Cardiac septum (tissue), 1 donor: Measurements from ENCODE around the gene GRK5. TPM values are rescaled to one million over a fixed set of nuclear protein-coding genes. Genes with fewer than 3 reads are reported as not detected.

Experiments
- DNase-seq: peaks from one replicate; pipeline ENCODE4 v3.0.0-alpha.2; 2020; ENCODE audit warnings: low spot score
- intact Hi-C: fragments of 100-400 bp; cut with DNase I; formaldehyde crosslinking; loops from one replicate; pipeline ENCODE4 v1.14.0; 2022
- total RNA-seq: library from RNA; stranded (reverse); fragmentation: NEBNext Ultra II Directional; extraction: Animal tissue kit (Norgen Biotek cat#: 25700); gene quantifications from one replicate; pipeline ENCODE4 v1.2.1, GENCODE V29; 2021
- donor health status: DM: no; HTN: no; CAD: no.

Gene GRK5
- total RNA-seq, 1 donor from 2014 or later = 17.6 TPM

DNA sequence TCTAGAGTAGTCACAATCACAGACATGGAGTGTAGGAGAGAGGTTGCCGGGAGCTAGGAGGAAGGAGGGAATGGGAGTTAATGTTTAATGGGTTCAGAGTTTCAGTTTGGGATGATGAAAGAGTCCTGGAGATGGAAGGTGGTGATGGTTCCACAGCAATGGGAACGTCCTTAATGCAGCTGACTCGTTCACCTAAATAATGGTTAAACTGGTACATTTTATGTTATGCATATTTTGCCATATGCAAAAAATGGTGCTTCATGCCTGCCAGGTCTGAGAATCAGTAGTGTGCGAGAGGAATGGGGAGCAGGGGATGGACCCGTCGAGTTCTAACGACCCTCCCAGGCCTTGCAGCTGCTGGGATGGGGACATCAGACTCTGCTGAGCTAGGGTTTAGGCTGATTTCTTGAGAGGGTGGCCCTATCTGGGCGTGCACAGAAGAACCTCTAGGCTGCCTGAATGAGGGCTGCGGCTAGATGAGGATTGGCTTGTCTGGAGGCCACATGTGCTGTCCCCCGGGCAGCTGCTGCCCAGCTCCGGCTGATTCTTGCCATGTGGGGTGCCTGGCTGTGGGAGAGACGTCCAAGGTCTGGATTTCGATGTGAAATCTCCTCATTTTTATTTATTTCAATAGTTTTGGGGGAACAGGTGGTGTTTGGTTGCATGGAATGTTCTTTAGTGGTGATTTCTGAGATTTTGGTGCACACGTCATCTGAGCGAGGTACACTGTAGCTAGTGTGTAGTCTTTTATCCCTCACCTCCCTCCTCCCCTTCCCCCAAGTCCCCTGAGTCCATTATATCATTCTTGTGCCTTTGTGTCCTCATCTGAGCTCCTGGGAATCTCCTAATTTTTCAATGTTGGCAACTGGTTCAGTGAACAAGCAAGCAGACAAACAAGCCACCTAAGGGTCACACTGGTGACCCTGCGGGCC is 116.0 kb downstream of the GRK5 start:
- no peak for DNase-seq
- intact Hi-C loops = no loop called here

DNA sequence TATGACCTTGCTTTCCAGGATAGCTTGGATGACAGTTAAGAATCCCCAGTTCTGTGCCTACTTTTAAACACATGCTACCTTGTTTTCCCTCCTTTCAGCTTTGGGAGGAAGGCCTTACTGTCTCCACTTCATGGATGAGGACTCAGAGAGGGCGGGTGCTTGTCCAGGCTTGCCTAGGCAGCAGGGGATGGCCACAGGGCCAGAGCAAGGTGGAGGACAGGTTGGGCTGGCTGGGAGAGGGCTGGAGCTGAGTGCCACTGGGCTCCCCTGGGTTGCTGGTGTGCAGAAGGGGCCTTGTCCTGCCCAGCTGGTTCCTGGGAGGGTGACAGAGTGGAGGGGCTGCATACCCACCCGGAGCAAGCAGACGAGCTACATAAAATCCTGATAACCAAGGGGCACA is 117.8 kb downstream of the GRK5 start:
- intact Hi-C loops = no loop called here
- DNase-seq = no peak

DNA sequence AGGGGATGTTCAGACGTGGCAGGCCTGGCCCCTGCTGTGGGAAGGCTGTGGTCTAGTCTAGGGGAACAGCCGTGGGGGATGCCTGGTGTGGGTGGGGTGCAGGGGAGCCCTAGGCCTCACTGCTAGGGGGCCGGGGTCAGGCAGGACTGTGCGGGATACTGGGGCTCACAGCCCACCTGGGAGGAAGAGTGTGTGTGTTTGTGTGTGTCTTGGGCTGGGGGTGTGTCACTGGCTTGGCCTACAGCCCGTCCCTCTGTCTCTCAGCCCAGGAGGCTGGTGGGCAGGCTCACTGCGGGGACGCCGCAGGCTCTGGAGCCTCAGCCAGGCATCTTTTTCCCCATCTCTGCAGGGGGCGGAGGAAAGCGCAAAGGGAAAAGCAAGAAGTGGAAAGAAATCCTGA is 118.8 kb downstream of the GRK5 start:
- intact Hi-C loops = no loop called here
- DNase-seq = no peak

- no peak for DNase-seq
- intact Hi-C loops = no loop called here
Observed at GRCh38 chr10:119327096-119327745, 119.8 kb downstream of the GRK5 start.

- intact Hi-C loops = no loop called here
- no peak for DNase-seq
Observed at GRCh38 chr10:119328223-119328622, 120.9 kb downstream of the GRK5 start.

GRCh38 chr10:119330342-119330741 is 123.0 kb downstream of the GRK5 start:
- intact Hi-C loops = no loop called here
- DNase-seq = no peak

DNA sequence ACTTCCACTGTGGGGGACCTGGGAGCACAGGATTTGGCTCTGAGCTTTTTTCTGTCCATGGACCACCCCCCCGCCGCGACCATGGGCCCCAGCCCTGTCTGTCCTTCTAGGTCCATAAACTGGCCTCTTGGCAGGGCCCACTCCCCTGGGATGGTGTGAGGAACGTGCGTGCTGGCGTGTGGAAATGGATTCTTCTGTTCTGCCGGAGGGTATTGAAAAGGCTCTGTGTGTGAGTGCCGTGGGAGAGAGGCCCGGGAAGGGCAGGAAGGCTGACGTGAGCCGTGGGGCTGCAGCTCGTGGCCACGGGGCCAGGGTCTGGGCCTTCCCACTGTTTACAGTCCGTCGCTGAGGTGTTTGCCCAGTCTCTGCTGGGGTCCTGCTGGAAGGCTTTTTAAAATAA is 123.7 kb downstream of the GRK5 start:
- DNase-seq = no peak
- intact Hi-C loops = no loop called here

DNA sequence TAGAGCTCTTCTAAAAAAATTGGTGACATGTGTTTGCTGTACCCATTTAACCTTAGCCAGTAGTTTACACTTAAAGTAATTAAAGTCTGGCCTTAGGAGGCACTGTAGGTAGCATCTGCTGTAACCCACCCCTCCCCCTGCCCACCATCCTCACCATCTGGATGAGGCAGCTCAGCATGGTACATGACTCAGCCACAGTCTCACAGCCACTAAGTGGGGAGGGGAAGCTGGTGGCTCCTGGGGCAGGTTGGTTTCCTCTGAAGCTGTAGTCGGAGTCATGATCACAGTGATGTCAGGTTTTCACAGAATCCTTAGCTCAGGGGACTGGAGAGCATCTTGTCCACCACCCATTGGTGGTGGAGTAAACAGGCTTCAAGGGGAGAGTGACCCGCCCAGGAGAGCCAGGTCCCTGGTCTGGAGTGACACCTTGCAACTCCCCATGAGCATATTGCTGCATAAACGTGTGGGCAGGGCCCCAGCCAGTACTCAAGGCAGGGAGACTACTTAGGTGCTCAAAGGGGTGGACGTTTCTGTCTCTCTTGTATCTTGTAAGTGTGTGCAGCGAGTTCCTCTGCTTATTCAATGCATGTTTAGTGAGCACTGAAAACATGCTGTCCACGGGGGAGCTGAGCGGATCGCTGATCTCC is 125.9 kb downstream of the GRK5 start:
- no peak for DNase-seq
- intact Hi-C loops = no loop called here

GRCh38 chr10:119335671-119336353 is 128.4 kb downstream of the GRK5 start:
- no peak for DNase-seq
- intact Hi-C loops = no loop called here

DNA sequence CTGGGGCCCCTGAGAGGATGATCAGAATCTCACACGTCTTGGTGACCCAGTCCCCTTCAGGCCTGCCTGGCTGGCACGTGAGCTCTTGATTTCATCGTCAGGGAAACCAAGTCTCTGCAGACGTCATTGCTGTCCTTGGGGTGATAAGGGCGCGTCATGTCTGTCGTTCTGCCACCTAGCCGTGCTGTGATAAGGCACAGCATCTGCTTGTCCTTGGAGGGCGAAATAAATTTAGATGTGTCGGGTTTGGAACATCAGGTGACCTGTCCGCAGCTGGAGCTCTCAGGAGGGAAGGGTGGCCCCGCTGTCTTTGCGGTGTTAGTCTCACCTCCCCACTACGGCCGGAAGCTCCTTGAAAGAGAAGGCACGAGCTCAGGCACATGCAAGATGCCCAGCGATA is 129.2 kb downstream of the GRK5 start:
- intact Hi-C loops = no loop called here
- no peak for DNase-seq

DNA sequence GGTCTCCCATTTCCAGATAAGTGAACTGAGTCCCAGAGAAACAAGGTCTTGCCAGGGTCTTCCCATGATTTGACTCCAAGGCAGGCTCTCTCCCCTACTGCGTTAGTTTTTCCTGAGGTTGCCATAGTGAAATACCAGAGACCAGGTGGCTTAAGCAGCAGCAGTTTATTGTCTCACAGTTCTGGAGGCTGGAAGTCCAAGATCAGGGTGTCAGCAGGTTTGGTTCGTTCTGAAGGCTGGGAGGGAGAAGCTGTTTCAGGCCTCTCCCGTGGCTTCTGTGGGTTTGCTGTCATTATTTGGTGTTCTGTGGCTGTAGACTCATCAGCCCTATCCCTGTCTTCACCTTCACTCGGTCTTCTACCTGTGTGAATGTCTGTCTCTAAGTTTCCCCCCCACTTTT is 129.9 kb downstream of the GRK5 start:
- no peak for DNase-seq
- intact Hi-C loops = no loop called here

DNA sequence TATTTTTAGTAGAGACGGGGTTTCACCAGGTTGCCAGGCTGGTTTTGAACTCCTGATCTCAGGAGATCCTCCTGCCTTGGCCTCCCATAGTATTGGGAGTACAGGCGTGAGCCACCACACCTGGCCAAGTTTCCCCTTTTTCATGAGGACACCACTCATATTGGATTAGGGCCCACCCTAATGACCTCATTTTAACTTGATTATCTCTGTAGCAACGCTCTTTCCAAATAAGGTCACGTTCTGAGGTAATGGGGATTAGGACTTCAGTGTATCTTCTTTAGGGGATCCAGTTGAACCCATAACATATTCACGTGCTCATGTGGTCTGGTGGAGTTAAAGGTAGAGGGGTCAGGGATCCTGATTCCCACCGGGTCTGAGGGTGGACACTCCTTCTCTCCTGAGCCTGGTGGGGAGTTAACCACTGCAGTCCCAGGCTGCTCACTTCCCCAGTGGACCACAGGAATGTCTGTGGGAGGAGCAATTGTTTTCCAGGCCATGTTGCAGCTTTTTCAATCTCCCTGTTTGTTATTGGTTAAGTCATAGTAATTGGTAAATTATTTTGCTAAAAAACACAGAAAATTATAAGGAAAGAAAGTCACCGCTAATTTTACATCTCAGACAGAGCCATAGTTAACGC is 130.5 kb downstream of the GRK5 start:
- no peak for DNase-seq
- intact Hi-C loops = no loop called here

DNA sequence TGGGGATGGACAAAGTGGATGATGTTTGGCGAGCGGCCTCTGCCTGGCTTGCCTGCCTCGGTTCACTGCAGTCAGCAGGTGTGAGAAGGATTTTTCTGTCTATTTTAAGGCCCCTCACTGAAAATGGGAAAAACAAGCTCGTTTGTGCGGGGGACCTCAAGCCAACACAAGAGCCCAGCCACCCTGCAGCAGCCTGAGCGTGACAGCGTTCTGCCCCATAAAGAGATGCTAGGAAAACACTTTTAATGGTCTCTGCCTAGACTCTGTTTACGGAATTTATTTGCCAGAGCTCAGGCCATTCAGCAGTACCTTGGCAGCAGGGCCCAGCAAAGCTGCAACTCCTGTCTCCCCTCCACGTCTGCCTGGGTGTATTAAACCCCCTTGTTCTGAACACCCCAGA is 131.7 kb downstream of the GRK5 start:
- no peak for DNase-seq
- intact Hi-C loops = no loop called here

DNA sequence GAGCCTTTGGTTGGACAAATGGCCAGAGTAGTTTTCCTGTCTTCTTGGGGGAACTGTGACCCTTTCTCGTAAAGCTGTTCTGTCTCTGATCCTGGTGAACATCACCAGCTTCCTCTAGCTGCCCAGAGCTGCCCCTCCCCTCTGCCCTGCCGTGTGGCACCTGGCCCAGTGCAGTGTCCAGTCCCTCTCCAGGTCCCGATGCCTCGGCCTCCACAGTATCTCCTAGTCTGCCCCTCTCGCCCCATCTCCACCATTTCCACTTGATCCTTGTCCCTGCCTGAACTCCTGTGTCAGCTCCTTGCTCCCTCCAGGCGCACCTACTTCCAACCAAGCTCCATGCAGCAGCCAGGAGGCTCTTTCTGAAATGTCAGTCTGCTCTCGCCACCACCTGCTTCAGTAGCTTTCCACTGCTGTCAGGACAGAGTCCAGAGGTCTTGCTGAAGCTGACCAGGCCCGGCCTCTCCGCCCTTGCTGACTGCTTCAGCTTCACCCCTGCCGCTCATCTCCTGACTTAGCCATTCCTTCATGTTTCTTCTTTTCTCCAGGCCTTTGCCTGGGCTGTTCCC is 133.6 kb downstream of the GRK5 start:
- no peak for DNase-seq
- intact Hi-C loops = no loop called here

GRCh38 chr10:119341459-119342301 is 134.3 kb downstream of the GRK5 start:
- intact Hi-C loops = no loop called here
- no peak for DNase-seq

GRCh38 chr10:119342335-119342734 is 135.0 kb downstream of the GRK5 start:
- DNase-seq = no peak
- intact Hi-C loops = no loop called here

DNA sequence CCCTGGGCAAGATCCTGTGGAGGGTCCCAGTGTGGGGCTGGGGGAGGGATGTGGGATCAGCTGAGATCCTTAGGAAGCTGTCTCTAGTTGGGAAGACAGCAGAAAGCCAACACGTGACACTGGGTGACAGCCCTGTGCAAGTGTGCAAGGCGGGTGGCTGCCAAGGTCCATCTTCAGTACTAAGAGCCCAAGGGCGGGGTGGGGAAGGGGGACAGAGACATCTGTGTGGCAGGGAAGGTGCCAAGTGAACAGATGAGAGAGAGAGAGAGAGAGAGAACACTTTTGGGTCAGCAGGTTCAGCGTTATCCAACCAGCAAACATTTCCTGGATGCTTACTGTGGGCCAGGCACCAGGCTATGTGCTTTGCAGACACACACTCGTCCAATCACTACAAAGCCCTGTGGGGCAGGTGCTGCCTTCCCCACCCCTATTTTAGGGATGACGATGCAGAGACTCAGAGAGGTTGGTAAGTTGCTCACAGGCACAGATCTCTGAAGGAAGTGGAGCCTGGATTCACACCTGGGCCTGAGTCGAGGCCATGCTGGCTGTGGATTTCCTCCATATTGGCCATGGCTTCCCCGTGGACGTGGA is 135.7 kb downstream of the GRK5 start:
- no peak for DNase-seq
- intact Hi-C loops = no loop called here

- intact Hi-C loops = no loop called here
- DNase-seq = no peak
Observed at GRCh38 chr10:119344381-119344780, 137.0 kb downstream of the GRK5 start.
